HepG2 (cell line): Measurements from ENCODE around the gene TBX21. TPM values are rescaled to one million over a fixed set of nuclear protein-coding genes. Genes with fewer than 3 reads are reported as not detected.

Experiments
- ATAC-seq: fragments of 200-7000 bp; cut with Tn5 transposase; 3 replicates; pipeline ENCODE4 v1.9.1; 2020; ENCODE audit warnings: mild to moderate bottlenecking, moderate library complexity
- BruUV-seq: library from RNA; stranded (reverse); fragments of 400-500 nt; replicated peaks from 2 replicates; lab custom pipeline; 2021; lab: Mats Ljungman, UMichigan
- CTCF ChIA-PET: fragments of 300-600 bp; formaldehyde crosslinking; extraction: SDS; loops from one replicate; lab custom pipeline; 2021; ENCODE audit warnings: low total read pairs, inconsistent platforms, low intra/inter-chr PET ratio; lab: Yijun Ruan, JAX
- POLR2A ChIA-PET: fragments of 350-600 bp; sonication (Branson Sonifier 250); formaldehyde crosslinking; loops from one replicate; lab custom pipeline; 2020; ENCODE audit warnings: antibody characterized with exemption, inconsistent platforms; lab: Yijun Ruan, JAX
- DNase-seq: peaks from one replicate; pipeline ENCODE4 v3.0.0-alpha.2; 2015; ENCODE audit warnings: low spot score
- FAIRE-seq: peaks from 3 replicates; lab custom pipeline; 2011; peaks lifted over from hg19 to GRCh38; lab: Jason Lieb, UNC
- H2AFZ ChIP-seq: one replicate; pipeline ENCODE4 v1.6.1; 2011; ENCODE audit warnings: low read length, inconsistent platforms
- H3K27ac ChIP-seq: fragments of 300-600 bp; 3 replicates; pipeline ENCODE4 v1.8.0; 2011; ENCODE audit warnings: mixed run types, mild to moderate bottlenecking, mixed read lengths, low read length, inconsistent platforms; ENCODE audit not compliant: insufficient read depth; ENCODE audit errors: extremely low read length
- H3K27me3 ChIP-seq, 2 experiments: fragments of 200-600 bp in 1 of 2; 2 replicates in 1 of 2; 3 replicates in 1 of 2; pipeline versions ENCODE4 v1.6.0 to v1.8.0; 2011; ENCODE audit warnings: low read length in 2 of 2, mild to moderate bottlenecking in 2 of 2, moderate library complexity in 2 of 2, inconsistent platforms in 1 of 2; ENCODE audit not compliant: insufficient read depth in 2 of 2, control insufficient read depth in 1 of 2
- H3K36me3 ChIP-seq, 2 experiments: fragments of 200-600 bp in 1 of 2; replicated peaks in 1 of 2; 2 replicates in 1 of 2; 3 replicates in 1 of 2; pipeline versions ENCODE4 v1.5.1 to v1.8.0; 2011; ENCODE audit warnings: low read length in 2 of 2, inconsistent platforms in 1 of 2; ENCODE audit not compliant: insufficient read depth in 2 of 2, control insufficient read depth in 1 of 2
- H3K4me1 ChIP-seq: 2 replicates; pipeline ENCODE4 v1.5.1; 2012; ENCODE audit warnings: low read length, inconsistent platforms; ENCODE audit not compliant: insufficient read depth
- H3K4me2 ChIP-seq: 2 replicates; pipeline ENCODE4 v1.6.0; 2011; ENCODE audit warnings: low read depth, low read length, inconsistent platforms
- H3K4me3 ChIP-seq, 3 experiments: fragments of 200-600 bp in 1 of 3; sonication (generic), shearing (Covaris generic) in 1 of 3; replicated peaks in 1 of 3; 2 replicates each; pipeline ENCODE4 v1.5.1; 2011 to 2016; ENCODE audit warnings: low read length in 3 of 3, inconsistent platforms in 2 of 3, low read depth in 2 of 3, mild to moderate bottlenecking in 2 of 3, control low read depth in 1 of 3, mixed read lengths in 1 of 3; ENCODE audit not compliant: insufficient read depth in 1 of 3
- H3K79me2 ChIP-seq: one replicate; pipeline ENCODE4 v1.6.1; 2011; ENCODE audit warnings: low read length, inconsistent platforms; ENCODE audit not compliant: insufficient read depth
- H3K9ac ChIP-seq: 2 replicates; pipeline ENCODE4 v1.6.0; 2011; ENCODE audit warnings: mild to moderate bottlenecking, low read depth, low read length, inconsistent platforms; ENCODE audit not compliant: insufficient read depth
- H3K9me3 ChIP-seq: 2 replicates; pipeline ENCODE4 v1.5.1; 2012; ENCODE audit warnings: mild to moderate bottlenecking, low read length
- H4K20me1 ChIP-seq: 2 replicates; pipeline ENCODE4 v1.6.0; 2011; ENCODE audit warnings: inconsistent platforms, mild to moderate bottlenecking, low read length, moderate library complexity; ENCODE audit not compliant: insufficient read depth
- CBFB ChIP-seq: sonication (generic); formaldehyde crosslinking; IDR thresholded peaks from 2 replicates; pipeline ENCODE4 v1.4.0; 2020; ENCODE audit warnings: missing genetic modification reagents
- KDM6A ChIP-seq: IDR thresholded peaks from 2 replicates; pipeline ENCODE4 v1.6.1; 2016; ENCODE audit warnings: low read depth
- KLF12 ChIP-seq: sonication (generic); formaldehyde crosslinking; IDR thresholded peaks from 2 replicates; pipeline ENCODE4 v1.4.0; 2020; ENCODE audit warnings: missing genetic modification reagents, borderline replicate concordance
- MATR3 ChIP-seq: sonication (generic); formaldehyde crosslinking; IDR thresholded peaks from 2 replicates; pipeline ENCODE4 v1.4.0; 2020; ENCODE audit warnings: missing genetic modification reagents
- MXD4 ChIP-seq: IDR thresholded peaks from 2 replicates; pipeline ENCODE4 v1.6.1; 2016; ENCODE audit warnings: mild to moderate bottlenecking, missing biosample characterization, missing genetic modification reagents
- ZFP62 ChIP-seq: sonication (generic); formaldehyde crosslinking; IDR thresholded peaks from 2 replicates; pipeline ENCODE4 v1.4.0; 2020; ENCODE audit warnings: missing genetic modification reagents
- ZNF451 ChIP-seq: sonication (generic); formaldehyde crosslinking; IDR thresholded peaks from 2 replicates; pipeline ENCODE4 v1.5.0; 2020; ENCODE audit warnings: mild to moderate bottlenecking, missing genetic modification reagents
- ZNF598 ChIP-seq: sonication (generic); formaldehyde crosslinking; IDR thresholded peaks from 2 replicates; pipeline ENCODE4 v1.5.1; 2020; ENCODE audit warnings: mild to moderate bottlenecking, missing genetic modification reagents, borderline replicate concordance
- WGBS: methylation state at CpG from one replicate; pipeline ENCODE4 v1.1.6; 2017; ENCODE audit warnings: low lambda C conversion rate; 5-methylcytosine and 5-hydroxymethylcytosine counted together
- in situ Hi-C: cut with HindIII; loops from 2 replicates; pipeline ENCODE4 v1.10.0; 2017; ENCODE audit warnings: low pct_unique_long_range_greater_than_20kb; ENCODE audit not compliant: extremely low pct_ligation_motif_present
- intact Hi-C: fragments of 100-400 bp; cut with micrococcal nuclease; formaldehyde crosslinking; loops from one replicate; pipeline ENCODE4 v1.10.0; 2022; ENCODE audit not compliant: unreplicated experiment
- polyA plus RNA-seq, 8 experiments: library from polyadenylated mRNA; depleted of rRNA in 3 of 8; stranded (reverse) in 7 of 8; unstranded in 1 of 8; fragments of >200 nt; fragmentation: Illumina TruSeq in 4 of 8; extraction: Trizol in 4 of 8; gene quantifications; 2 replicates each; pipeline versions ENCODE4 v1.2.1 to v1.2.3, GENCODE V29; 2011 to 2016; ENCODE audit warnings: low read depth in 4 of 8, missing spikeins in 1 of 8, mixed read lengths in 1 of 8; ENCODE audit not compliant: insufficient read depth in 1 of 8
- total RNA-seq, 5 experiments: library from RNA; depleted of rRNA; stranded (reverse); fragments of >200 nt; fragmentation: Illumina TruSeq; extraction: Trizol; gene quantifications; 2 replicates each; pipeline ENCODE4 v1.2.3, GENCODE V29; 2016; ENCODE audit warnings: low read depth in 1 of 5
- TF ChIP-seq, protein P1 (sequence below): sonication (generic); formaldehyde crosslinking; conservative IDR thresholded peaks from 2 replicates; pipeline ENCODE4 v1.4.0; 2020; ENCODE audit warnings: mild to moderate bottlenecking, missing genetic modification reagents, moderate library complexity
- TF ChIP-seq, protein P2 (sequence below): sonication (generic); formaldehyde crosslinking; IDR thresholded peaks from 2 replicates; pipeline ENCODE4 v1.8.0; 2022; ENCODE audit warnings: missing genetic modification reagents, mild to moderate bottlenecking, inconsistent platforms, borderline replicate concordance

The TBX21 gene
- total and polyA plus RNA-seq, 2 of the 13 experiments (the other 11 are each of a cell fraction or from before 2014, with no cell fraction given): not detected

DNA sequence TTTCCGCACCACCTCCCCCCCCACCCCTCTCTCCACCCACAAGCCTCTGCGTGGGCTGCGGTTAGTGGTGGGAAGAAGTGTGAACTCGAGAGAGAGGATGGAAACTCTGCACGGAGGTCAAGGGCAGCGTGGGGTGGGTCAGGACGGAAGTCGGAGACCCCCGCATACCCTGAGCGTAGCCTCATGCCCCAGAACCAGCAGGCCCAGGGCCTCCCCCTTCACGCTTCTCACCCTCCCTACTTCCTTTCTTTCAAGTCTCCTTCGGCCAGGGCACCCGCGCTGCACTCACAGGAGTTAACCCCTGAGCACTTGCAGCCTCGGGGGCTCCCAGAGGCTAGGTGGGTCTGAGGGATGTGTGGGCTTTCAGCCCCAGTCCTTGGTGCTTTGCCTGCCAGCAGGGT is 29.8 kb upstream of the TBX21 start:
- no peak for FAIRE-seq
- no peak for DNase-seq
- intact Hi-C loops: no loop called here

More for the DNA sequence above, 29.8 kb upstream of the TBX21 start:
- Histone ChIP-seq H4K20me1 (no peaks in the 10 kb centered on the region), H3K9ac (no peak overlapping the region), H3K27me3 (no peaks in the 10 kb centered on the region), H3K4me1 (peaks cover 6% of the 10 kb centered on the region), H3K79me2 (no peaks in the 10 kb centered on the region), H2AFZ (no peak overlapping the region), H3K4me3 (no peak overlapping the region), H3K27ac (no peak overlapping the region), H3K4me2 (no peak overlapping the region), H3K36me3 (peaks cover 0 to 1% of the 10 kb centered on the region in 2 experiments; a peak in 1 of 5 replicates), H3K9me3 (no peaks in the 10 kb centered on the region)
- ChIA-PET POLR2A (no interaction called here), CTCF (no interaction called here)
- in situ Hi-C loops: no loop called here
- TF ChIP-seq, protein P1, sequence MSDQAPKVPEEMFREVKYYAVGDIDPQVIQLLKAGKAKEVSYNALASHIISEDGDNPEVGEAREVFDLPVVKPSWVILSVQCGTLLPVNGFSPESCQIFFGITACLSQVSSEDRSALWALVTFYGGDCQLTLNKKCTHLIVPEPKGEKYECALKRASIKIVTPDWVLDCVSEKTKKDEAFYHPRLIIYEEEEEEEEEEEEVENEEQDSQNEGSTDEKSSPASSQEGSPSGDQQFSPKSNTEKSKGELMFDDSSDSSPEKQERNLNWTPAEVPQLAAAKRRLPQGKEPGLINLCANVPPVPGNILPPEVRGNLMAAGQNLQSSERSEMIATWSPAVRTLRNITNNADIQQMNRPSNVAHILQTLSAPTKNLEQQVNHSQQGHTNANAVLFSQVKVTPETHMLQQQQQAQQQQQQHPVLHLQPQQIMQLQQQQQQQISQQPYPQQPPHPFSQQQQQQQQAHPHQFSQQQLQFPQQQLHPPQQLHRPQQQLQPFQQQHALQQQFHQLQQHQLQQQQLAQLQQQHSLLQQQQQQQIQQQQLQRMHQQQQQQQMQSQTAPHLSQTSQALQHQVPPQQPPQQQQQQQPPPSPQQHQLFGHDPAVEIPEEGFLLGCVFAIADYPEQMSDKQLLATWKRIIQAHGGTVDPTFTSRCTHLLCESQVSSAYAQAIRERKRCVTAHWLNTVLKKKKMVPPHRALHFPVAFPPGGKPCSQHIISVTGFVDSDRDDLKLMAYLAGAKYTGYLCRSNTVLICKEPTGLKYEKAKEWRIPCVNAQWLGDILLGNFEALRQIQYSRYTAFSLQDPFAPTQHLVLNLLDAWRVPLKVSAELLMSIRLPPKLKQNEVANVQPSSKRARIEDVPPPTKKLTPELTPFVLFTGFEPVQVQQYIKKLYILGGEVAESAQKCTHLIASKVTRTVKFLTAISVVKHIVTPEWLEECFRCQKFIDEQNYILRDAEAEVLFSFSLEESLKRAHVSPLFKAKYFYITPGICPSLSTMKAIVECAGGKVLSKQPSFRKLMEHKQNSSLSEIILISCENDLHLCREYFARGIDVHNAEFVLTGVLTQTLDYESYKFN (CRISPR knock-in tag): no peak
- TF ChIP-seq ZNF598 (CRISPR knock-in tag): no peak
- no peak for TF ChIP-seq CBFB (CRISPR knock-in tag)
- no peak for TF ChIP-seq KDM6A (CRISPR knock-in tag)
- TF ChIP-seq ZNF451 (CRISPR knock-in tag): no peak
- TF ChIP-seq MXD4 (CRISPR knock-in tag): no peak
- no peak for TF ChIP-seq MATR3 (CRISPR knock-in tag)
- no peak for TF ChIP-seq ZFP62 (CRISPR knock-in tag)
- TF ChIP-seq, protein P2, sequence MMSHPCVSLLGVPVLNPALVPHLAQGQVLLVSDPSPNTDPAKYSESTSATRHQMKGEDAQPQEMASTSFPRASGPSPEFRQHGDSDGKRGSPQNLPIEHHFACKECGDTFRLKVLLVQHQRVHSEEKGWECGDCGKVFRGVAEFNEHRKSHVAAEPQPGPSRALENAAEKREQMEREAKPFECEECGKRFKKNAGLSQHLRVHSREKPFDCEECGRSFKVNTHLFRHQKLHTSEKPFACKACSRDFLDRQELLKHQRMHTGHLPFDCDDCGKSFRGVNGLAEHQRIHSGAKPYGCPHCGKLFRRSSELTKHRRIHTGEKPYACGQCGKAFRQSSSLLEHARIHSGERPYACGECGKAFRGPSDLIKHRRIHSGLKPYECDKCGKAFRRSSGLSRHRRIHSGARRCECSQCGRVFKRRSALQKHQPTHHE: no peak
- no peak for TF ChIP-seq KLF12
- no peak for ATAC-seq
- 93% methylated on average over 15 of the region's 15 CpGs for WGBS
- BruUV-seq: no TSS peak
